ENCODE results near the gene ADGRL4.
"Not testable (repeated sequence)": the region's sequence is repeated elsewhere in the genome, so short reads cannot be mapped to it uniquely, and the experiment has no call there.

The ADGRL4 gene

GRCh38 chr1:79006564-79006963, at the start of gene ADGRL4:
Gene ADGRL4 (minus strand): TSS chr1:79006730. CDS start chr1:79006654, 76 bp downstream.
- peak; percentile 21 for DNase-seq (ENCODE audit: low spot score)

- DNase-seq (ENCODE audit: low spot score): no peak
These were observed 49.3 kb upstream of the ADGRL4 start for GRCh38 chr1:79055856-79056255.

- no peak for DNase-seq (ENCODE audit: low spot score)
These were observed 46.4 kb upstream of the ADGRL4 start for GRCh38 chr1:79052829-79053449.

- DNase-seq (ENCODE audit: low spot score): no peak
These were observed 38.6 kb upstream of the ADGRL4 start for GRCh38 chr1:79044974-79045650.

GRCh38 chr1:79043506-79043905, 37.0 kb upstream of the ADGRL4 start:
- peak; percentile 12 for DNase-seq (ENCODE audit: low spot score)

- no peak for DNase-seq (ENCODE audit: low spot score)
These were observed 36.0 kb upstream of the ADGRL4 start for GRCh38 chr1:79042539-79042938.

- DNase-seq (ENCODE audit: low spot score): peak; percentile 13
These were observed 35.6 kb upstream of the ADGRL4 start for GRCh38 chr1:79042117-79042516.

GRCh38 chr1:79041666-79042065, 35.1 kb upstream of the ADGRL4 start:
- no peak for DNase-seq (ENCODE audit: low spot score)

- no peak for DNase-seq (ENCODE audit: low spot score)
These were observed 34.0 kb upstream of the ADGRL4 start for GRCh38 chr1:79040424-79041082.

GRCh38 chr1:79037085-79037484, 30.6 kb upstream of the ADGRL4 start:
- DNase-seq (ENCODE audit: low spot score): no peak

- no peak for DNase-seq (ENCODE audit: low spot score)
These were observed 6.0 kb upstream of the ADGRL4 start for GRCh38 chr1:79012500-79012899.

GRCh38 chr1:79010589-79010988, 4.1 kb upstream of the ADGRL4 start:
- no peak for DNase-seq (ENCODE audit: low spot score)

- peak; percentile 2 for DNase-seq (ENCODE audit: low spot score)
These were observed 585 bp downstream of the ADGRL4 start for GRCh38 chr1:79005945-79006344.

GRCh38 chr1:79004916-79005315, 1.6 kb downstream of the ADGRL4 start:
- DNase-seq (ENCODE audit: low spot score): no peak

GRCh38 chr1:78996791-78997190, 9.7 kb downstream of the ADGRL4 start:
- DNase-seq (ENCODE audit: low spot score): no peak

- DNase-seq (ENCODE audit: low spot score): no peak
These were observed 19.5 kb downstream of the ADGRL4 start for GRCh38 chr1:78987042-78987441.

- no peak for DNase-seq (ENCODE audit: low spot score)
These were observed 26.0 kb downstream of the ADGRL4 start for GRCh38 chr1:78980511-78980910.

GRCh38 chr1:78972723-78973122, 33.8 kb downstream of the ADGRL4 start:
- no peak for DNase-seq (ENCODE audit: low spot score)

GRCh38 chr1:78967091-78967490, 39.4 kb downstream of the ADGRL4 start:
- not testable (repeated sequence) for DNase-seq (ENCODE audit: low spot score)

- DNase-seq (ENCODE audit: low spot score): no peak
These were observed 47.8 kb downstream of the ADGRL4 start for GRCh38 chr1:78958711-78959110.

GRCh38 chr1:78950826-78951225, 55.7 kb downstream of the ADGRL4 start:
- no peak for DNase-seq (ENCODE audit: low spot score)

GRCh38 chr1:78949227-78949626, 57.3 kb downstream of the ADGRL4 start:
- DNase-seq (ENCODE audit: low spot score): no peak

- DNase-seq (ENCODE audit: low spot score): no peak
These were observed 87.4 kb downstream of the ADGRL4 start for GRCh38 chr1:78919150-78919549.
